Globus pallidus (tissue), 1 donor: ENCODE results near the gene LMAN1L.

Experiments used
- DNase-seq: peaks from one replicate; pipeline ENCODE4 v3.0.0-alpha.2; 2015; ENCODE audit warnings: low spot score

LMAN1L gene

DNA sequence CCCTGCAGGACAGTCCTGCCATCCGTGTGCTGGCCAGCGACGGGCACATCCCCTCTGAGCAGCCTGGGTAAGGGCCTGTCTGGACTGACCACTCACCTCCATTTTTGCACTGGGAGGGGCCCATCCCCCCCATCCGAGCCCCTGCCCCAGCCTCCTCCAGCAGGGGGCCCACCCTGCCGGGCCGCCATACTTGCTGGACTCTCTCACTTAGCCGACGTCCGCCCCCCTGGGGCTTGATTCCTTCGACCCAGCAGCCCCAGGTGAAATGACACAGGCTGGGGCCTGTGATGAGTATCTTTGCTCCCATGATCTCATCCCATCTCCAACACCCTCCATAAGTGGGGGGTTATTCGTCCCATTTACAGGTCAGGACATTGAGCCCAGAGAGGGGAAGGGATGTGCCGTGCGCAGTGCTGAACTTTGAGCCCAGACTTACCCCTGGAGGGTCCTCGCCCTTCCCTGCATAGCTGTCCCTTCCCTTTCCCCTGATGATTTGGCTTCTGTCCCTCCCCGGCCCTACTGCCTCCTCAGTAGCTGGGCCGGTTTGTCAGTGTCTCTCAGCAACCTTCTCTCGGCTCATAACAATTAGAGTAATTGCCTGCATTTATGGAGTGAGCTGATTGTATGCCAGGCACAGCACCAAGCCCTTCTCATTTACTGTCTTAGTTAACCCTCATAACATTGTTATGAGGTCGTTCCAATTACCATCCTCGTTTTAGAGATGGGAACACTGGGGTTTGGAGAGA is 4.2 kb downstream of the LMAN1L start:
- no peak for DNase-seq

DNA sequence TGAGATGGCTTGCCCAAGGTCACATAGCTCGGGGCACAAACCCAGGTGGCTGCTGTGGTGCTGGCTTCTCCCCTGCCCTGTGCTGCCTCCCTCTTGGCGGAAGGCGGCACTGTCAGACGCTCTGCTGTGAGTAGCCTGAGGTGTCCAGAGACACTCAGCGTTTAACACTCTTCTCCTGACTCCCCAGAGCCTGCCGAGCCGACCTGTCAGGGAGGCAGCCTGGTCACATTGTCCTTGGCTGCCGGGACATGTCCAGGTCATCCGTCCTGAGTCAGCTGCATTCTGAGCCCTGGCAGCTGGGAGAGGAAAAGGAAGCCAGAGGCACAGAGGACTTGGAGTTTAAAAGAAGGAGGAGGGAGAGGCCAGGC is 4.7 kb downstream of the LMAN1L start:
- no peak for DNase-seq

DNA sequence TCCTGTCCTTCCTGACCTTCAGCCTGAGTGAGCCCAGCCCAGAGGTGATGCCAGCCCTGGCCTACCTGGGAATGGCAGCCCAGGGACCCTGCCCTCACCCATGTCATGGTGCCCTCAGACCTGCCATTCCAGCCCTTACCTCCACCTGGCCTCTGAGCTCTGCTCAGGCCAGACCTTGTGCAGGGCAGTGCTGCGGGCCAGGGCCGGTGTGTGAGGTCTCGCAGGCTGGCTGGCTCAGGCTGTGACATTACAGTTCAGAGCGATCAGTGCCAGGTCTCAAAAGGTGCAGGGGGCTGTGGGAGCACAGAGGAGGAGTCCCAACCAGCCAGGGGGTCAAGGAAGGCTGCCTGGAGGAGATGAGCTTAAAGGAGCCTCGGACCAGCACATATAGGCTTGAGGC is 7.4 kb downstream of the LMAN1L start:
- no peak for DNase-seq

DNA sequence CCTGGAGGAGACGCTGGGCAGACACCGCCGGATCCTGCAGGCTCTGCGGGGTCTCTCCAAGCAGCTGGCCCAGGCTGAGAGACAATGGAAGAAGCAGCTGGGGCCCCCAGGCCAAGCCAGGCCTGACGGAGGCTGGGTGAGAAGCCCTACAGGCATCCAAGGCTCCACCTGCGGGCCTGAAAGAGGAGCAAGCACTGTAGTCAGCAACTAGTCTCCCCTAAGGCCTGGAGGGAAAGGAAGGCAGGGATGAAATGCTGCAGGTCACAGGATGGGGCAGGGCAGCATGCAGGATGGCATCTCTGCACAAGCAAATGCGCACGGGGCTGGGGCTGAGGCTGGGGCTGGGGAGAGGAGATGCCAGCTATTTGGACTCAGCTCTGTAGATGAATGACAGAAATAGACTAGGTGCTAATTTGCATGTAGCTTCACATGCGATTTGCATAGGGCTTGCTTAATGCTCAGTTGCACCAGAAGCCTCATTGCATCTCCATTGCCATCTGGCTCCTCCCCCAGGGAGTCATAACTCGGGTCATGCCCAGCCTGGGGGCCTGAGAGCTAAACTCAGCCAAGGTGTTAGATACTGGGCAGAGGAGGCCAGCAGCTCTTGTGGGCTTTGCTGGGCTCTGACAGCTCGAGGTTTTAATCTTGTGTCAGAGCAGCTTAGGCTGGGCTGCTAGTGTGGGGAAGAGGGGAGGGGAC is 8.6 kb downstream of the LMAN1L start:
- no peak for DNase-seq

DNA sequence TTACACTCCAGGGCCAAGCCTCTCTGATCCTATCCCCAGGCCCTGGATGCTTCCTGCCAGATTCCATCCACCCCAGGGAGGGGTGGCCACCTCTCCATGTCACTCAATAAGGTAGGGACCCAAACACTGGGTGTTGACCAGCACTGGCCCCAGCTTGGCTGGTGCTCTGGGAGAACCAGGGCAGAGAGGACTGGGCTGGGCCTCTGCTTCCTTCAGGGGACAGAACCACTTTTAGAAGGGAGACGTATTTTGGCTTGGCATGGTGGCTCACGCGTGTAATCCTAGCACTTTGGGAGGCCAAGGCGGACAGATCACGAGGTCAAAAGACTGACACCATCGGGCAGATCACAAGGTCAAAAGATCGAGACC is 9.1 kb downstream of the LMAN1L start:
- no peak for DNase-seq

DNA sequence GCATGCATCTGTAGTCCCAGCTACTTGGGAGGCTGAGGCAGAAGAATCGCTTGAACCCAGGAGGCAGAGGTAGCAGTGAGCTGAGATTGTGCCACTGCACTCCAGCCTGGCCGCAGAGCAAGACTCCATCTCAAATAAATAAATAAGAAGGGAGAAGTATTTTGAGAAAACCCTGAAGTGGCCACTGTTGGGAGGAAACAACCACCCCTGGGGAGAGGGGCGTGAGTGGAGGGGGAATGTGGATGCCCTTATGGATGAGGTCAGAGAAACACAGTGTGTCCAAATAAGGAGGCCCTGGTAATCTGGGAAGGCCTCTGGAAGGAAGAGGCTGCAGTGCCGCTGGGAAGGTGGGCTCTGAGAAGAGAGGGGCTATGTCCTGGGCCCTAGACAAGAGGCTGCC is 9.6 kb downstream of the LMAN1L start:
- DNase-seq: no peak

DNA sequence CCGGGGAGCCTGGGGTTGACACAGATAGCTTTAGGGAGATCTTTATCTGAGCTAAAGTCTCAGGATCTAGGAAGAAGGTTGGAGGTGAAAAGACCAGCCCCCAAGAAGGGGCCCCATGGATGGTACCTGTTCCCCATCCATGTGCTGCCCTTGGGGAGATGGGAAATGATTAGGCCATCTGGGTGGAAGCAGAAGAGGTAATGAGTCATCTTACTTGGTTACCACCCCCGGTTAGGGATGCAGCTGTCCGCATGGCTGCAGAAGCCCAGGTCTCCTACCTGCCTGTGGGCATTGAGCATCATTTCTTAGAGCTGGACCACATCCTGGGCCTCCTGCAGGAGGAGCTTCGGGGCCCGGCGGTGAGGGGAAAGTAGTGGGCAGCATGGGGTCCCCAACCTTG is 10.7 kb downstream of the LMAN1L start:
- no peak for DNase-seq

GRCh38 chr15:74824976-74825375 is 12.3 kb downstream of the LMAN1L start:
- no peak for DNase-seq

GRCh38 chr15:74825866-74826265 is 13.2 kb downstream of the LMAN1L start:
- no peak for DNase-seq

GRCh38 chr15:74826364-74826819 is 13.8 kb downstream of the LMAN1L start, which contains the start of gene CPLX3:
TSS of gene CPLX3 (plus strand) at chr15:74826627. CDS start at chr15:74826704, 77 bp downstream.
- DNase-seq: no peak

- DNase-seq: no peak
These were observed 14.3 kb downstream of the LMAN1L start for GRCh38 chr15:74826921-74827320.

DNA sequence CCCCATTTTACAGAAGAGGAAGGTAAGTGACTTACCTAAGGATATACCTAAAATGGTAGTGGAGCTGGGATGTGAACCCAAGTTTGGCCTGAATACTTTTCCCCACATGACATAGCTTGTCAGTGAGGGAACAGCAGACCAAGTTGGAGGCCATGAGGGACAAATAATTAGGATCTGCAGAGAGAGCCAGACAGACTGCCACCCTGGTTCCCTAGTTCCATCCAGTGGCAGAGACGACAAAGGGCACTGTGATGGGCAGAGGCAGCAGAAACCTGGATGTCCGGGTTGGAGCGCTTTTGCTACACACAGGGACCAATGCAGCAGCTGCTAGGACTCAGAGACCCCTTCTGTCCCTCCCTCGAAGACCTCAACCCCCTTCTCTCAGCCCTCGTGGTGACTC is 15.0 kb downstream of the LMAN1L start:
- DNase-seq: no peak

DNA sequence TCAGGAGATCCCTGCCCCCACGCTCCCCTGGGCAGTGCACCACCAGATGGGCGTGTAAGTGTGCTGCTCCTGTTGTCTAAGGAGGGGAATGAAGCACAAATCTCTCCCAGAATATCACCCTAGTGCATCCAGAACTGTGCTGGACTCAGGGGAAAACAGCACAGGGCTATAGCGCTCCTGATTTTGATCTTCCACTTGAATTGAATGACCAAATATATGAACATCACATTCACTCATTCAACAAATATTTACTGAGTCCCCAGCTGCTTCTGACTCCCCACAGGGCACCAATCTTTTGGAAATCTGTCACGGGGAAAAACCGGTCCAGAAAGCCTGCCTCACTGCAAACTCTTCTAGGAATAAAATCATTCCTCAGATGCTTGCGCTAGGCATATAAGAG is 16.2 kb downstream of the LMAN1L start:
- DNase-seq: no peak

DNA sequence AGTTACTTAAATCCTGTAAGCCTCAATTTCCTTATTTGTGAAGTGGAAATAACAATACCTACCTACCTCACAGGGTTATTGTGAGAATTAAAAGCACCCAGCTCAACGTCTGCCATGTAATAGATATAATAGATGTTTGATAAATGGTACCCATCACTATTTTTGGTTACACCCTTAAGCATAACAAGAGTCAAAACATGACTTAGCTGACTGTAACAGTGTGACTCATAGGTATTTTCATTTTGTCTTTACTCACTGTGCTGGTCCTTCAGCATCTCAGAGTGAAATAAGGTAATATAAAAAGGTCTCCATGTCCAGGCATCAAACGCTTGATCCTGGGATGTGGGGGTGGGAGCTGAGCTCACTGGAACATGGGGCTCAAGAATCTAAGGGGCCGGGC is 16.9 kb downstream of the LMAN1L start:
- no peak for DNase-seq

DNA sequence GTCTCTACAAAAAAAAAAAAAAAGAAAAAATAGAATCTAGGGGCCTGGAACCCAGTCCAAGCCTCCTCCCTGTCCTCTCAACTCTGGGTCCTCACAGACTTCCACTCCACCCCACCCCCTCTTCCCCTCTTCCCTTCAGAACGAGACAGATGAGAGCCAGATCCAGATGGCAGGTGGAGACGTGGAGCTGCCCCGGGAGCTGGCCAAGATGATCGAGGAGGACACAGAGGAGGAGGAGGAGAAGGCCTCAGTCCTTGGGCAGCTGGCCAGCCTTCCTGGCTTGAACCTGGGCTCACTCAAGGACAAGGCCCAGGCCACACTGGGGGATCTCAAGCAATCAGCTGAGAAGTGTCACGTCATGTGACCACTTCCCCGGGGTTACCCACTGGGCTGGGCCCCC is 17.4 kb downstream of the LMAN1L start:
- no peak for DNase-seq

- DNase-seq: peak; percentile 78
These were observed 18.2 kb downstream of the LMAN1L start for GRCh38 chr15:74830868-74831267.

DNA sequence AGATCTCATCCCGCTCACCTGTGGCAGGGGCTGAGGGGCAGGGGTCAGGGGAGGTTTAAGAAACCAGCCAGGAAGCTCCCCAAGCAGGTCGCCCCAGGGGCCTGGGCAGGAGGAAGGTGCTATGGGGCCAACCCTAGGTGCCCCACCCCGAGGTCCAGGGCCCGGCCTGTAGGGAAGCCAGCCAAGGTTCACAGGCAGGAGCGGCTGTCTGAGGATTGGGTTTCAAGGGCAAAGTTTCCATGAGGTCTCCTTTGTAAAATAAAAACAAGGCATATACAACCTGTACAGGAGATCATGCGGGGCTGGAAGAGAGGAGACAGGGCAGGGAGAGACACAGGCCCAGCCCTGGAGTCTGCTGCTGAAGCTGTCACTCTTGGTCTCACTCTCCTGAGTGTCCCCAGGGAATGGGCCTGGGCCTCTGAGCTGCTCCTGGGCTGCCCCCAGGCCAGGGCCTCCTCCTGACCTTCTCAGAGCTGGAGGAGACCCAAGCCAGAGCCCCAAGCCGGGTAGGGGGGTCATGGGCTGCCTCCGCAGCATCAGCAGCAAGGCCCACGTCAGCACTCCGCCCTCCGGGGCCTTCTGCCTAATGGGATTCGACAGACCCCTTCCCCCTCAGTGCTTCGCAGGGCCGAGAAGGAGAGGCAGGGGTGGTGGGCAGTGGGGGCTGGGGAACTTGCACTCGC is 19.3 kb downstream of the LMAN1L start:
- DNase-seq: no peak

- DNase-seq: no peak
These were observed 20.2 kb downstream of the LMAN1L start for GRCh38 chr15:74832826-74833225.

DNA sequence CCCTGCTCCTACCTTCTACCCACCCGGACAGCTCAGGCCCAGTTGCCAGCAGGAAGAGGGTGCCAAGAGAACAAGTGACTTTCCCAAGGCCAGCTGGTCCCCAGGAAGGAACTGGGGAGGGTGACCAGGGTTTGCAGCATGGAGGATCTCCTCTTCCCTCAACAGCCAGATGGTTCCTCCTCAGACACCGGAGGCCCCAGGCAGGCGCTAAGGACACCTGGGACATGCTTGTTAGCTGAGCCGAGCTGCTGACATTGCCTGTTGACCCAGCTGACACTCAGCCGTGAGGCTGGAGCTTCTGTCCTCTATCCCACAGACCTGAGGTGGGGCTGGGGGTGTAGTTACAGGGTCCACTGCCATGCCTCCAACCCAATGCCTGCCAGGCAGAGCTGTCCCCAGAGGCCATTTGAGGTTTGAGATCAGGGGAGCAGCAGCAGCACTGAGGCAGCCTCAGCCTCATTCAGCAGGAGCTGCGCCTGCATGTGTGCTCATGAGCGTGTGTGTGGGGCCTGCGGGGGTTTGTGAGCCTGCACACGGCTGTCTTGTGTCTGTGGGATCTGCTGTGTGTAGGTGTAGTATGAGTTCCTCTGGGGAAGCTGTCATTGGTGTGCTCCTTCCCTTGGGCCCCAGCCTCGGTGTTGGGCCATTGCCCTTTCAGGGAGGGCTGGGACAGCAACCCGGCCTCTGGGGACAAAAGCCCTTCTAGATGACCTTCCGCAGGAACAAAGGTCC is 20.9 kb downstream of the LMAN1L start:
- DNase-seq: no peak

DNA sequence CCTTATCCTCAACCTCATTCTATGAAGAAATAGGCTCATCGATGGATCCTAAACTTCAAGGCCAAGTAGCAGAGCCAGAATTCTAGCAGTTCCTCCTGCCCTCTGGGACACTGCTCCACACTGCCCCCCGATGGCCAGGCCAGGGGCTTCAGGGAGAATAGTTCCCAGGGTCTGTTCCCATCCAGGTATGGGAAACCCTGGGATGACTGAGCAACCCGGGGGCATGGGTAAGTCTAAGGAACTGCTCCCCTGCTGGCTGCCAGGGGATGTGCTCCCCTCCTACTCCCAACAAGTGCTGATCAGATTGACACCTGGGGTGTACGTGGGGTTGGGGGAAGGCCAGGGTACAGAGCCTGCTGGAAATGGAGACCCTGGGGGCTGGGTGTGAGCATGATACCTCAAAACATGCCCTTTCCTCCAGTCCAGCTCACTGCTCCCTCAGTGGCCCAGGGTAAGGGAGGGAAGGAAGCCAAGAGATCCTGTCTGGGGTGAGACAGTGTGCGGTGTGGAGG is 22.7 kb downstream of the LMAN1L start:
- DNase-seq: no peak

DNA sequence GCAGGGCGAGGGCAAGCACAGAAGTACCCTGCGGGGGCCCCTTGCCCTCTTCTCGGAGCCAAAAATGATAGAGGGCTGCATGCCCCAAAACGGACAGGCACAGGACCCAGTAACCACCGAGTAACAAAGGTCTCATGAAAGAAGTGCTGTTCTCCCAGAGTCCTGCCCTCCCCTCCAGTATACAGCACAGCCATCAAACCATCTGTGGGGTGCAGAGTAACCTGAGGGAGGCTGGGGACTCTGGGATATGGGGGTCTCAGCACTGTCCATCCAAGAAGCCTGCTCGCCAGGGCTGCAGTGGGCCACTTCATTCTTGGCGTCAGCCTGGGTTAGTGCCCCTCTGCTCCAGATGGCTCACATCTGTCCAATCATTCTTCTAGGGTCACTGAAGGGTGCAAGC is 24.2 kb downstream of the LMAN1L start:
- DNase-seq: no peak

- no peak for DNase-seq
These were observed 25.0 kb downstream of the LMAN1L start for GRCh38 chr15:74837482-74838136.
